KMS-11 (cell line): ENCODE results near the gene OR4C13.
"Not testable (repeated sequence)": the region's sequence is repeated elsewhere in the genome, so short reads cannot be mapped to it uniquely, and the experiment has no call there.

Experiments
- H2AFZ ChIP-seq: fragments of 200-600 bp; sonication (generic); 2 replicates; pipeline ENCODE4 v1.6.1; 2016; ENCODE audit warnings: antibody characterized with exemption, mixed run types, low read depth
- H3K27ac ChIP-seq: fragments of 200-600 bp; sonication (generic); 2 replicates; pipeline ENCODE4 v1.6.1; 2016; ENCODE audit warnings: mild to moderate bottlenecking, mixed run types
- H3K27me3 ChIP-seq: fragments of 200-600 bp; sonication (generic); 2 replicates; pipeline ENCODE4 v1.6.1; 2017; ENCODE audit warnings: mild to moderate bottlenecking, low read depth, mixed run types, moderate library complexity; ENCODE audit not compliant: insufficient read depth
- H3K36me3 ChIP-seq: fragments of 200-600 bp; sonication (generic); 2 replicates; pipeline ENCODE4 v1.6.1; 2017; ENCODE audit warnings: mild to moderate bottlenecking, mixed run types; ENCODE audit not compliant: insufficient read depth
- H3K4me1 ChIP-seq: fragments of 200-600 bp; sonication (generic); 2 replicates; pipeline ENCODE4 v1.6.1; 2016; ENCODE audit warnings: mild to moderate bottlenecking, low read depth, mixed run types; ENCODE audit not compliant: poor library complexity, severe bottlenecking
- H3K4me2 ChIP-seq: fragments of 200-600 bp; sonication (generic); 2 replicates; pipeline ENCODE4 v1.7.0; 2016; ENCODE audit warnings: mild to moderate bottlenecking, mixed run types
- H3K4me3 ChIP-seq: fragments of 200-600 bp; sonication (generic); IDR thresholded peaks from 2 replicates; pipeline ENCODE4 v1.6.1; 2017; ENCODE audit warnings: low read depth, low read length, mixed read lengths; ENCODE audit not compliant: insufficient read depth
- H3K79me2 ChIP-seq: fragments of 200-600 bp; sonication (generic); 2 replicates; pipeline ENCODE4 v1.6.1; 2016; ENCODE audit warnings: low read depth, mixed run types; ENCODE audit not compliant: insufficient read depth
- H3K9ac ChIP-seq: fragments of 200-600 bp; sonication (generic); 2 replicates; pipeline ENCODE4 v1.6.1; 2016; ENCODE audit warnings: mild to moderate bottlenecking, mixed run types
- H4K20me1 ChIP-seq: fragments of 200-600 bp; sonication (generic); 2 replicates; pipeline ENCODE4 v1.6.1; 2016; ENCODE audit warnings: mild to moderate bottlenecking, mixed run types; ENCODE audit not compliant: insufficient read depth
- TF ChIP-seq, protein P1 (sequence below): fragments of 200-600 bp; sonication (generic); conservative IDR thresholded peaks from 2 replicates; pipeline ENCODE4 v1.6.1; 2017; ENCODE audit warnings: low read depth, mild to moderate bottlenecking, antibody characterized with exemption, low read length, moderate library complexity, mixed read lengths

Gene OR4C13

DNA sequence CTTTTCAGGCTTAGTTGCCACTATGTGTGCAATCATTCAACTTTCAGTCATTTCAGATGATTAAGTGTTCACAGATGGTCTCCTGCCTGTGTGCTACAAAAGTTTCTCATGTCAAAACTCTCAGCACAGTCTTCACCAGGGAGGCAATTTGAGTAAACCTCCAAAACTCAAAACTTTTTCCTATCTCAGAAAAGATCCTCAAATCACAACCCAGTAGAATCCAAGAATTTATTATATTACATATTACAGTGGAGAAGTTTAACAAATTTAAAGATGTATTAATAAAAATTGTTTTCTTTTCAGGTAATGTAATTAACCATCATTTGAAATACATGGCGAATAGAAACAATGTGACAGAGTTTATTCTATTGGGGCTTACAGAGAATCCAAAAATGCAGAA is at the start of gene OR4C13:
TSS of gene OR4C13 (plus strand) at position 301 of the 400 bp plus-strand sequence. CDS start at position 333, 32 bp downstream.
- Histone ChIP-seq H3K4me3 (no peak within 1 kb of the TSS), H2AFZ (no peak within 1 kb of the TSS), H3K36me3 (no peaks in the 10 kb centered on the region), H3K9ac (no peak within 1 kb of the TSS), H3K79me2 (no peaks in the 10 kb centered on the region), H3K27me3 (no peaks in the 10 kb centered on the region), H3K27ac (no peak within 1 kb of the TSS), H3K4me2 (no peak within 1 kb of the TSS), H4K20me1 (no peaks in the 10 kb centered on the region), H3K4me1 (no peaks in the 10 kb centered on the region)
- TF ChIP-seq, protein P1, sequence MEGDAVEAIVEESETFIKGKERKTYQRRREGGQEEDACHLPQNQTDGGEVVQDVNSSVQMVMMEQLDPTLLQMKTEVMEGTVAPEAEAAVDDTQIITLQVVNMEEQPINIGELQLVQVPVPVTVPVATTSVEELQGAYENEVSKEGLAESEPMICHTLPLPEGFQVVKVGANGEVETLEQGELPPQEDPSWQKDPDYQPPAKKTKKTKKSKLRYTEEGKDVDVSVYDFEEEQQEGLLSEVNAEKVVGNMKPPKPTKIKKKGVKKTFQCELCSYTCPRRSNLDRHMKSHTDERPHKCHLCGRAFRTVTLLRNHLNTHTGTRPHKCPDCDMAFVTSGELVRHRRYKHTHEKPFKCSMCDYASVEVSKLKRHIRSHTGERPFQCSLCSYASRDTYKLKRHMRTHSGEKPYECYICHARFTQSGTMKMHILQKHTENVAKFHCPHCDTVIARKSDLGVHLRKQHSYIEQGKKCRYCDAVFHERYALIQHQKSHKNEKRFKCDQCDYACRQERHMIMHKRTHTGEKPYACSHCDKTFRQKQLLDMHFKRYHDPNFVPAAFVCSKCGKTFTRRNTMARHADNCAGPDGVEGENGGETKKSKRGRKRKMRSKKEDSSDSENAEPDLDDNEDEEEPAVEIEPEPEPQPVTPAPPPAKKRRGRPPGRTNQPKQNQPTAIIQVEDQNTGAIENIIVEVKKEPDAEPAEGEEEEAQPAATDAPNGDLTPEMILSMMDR: no peak

DNA sequence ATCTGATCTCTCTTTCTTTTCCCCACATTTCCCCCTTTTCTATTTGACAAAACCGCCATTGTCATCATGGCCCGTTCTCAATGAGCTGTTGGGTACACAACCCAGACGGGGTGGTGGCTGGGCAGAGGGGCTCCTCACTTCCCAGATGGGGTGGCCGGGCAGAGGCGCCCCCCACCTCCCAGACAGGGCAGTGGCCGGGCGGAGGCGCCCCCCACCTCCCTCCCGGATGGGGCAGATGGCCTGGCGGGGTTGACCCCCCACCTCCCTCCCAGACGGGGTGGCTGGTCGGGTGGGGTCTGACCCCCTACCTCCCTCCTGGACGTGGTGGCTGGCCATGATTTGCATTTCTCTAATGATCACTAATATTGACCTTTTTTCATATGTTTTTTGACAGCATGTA is 40.7 kb upstream of the OR4C13 start:
- H3K4me3 ChIP-seq, H3K27me3 ChIP-seq, H3K79me2 ChIP-seq, H3K4me1 ChIP-seq, H3K9ac ChIP-seq, H4K20me1 ChIP-seq, H3K36me3 ChIP-seq, H2AFZ ChIP-seq, H3K27ac ChIP-seq, H3K4me2 ChIP-seq: not testable (repeated sequence)

DNA sequence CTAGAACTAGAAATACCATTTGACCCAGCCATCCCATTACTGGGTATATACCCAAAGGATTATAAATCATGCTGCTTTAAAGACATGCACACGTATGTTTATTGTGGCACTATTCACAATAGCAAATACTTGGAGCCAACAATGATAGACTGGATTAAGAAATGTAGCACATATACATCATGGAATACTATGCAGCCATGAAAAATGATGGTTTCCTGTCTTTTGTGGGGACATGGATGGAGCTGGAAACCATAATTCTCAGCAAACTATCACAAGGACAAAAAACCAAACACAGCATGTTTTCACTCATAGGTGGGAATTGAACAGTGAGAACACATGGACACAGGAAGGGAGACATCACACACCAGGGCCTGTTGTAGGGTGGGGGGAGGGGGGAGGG is 3.5 kb upstream of the OR4C13 start:
- H3K9ac ChIP-seq, H3K4me1 ChIP-seq, H4K20me1 ChIP-seq, H3K36me3 ChIP-seq, H3K4me2 ChIP-seq, H3K4me3 ChIP-seq, H3K27ac ChIP-seq, H3K79me2 ChIP-seq, H3K27me3 ChIP-seq, H2AFZ ChIP-seq: not testable (repeated sequence)

DNA sequence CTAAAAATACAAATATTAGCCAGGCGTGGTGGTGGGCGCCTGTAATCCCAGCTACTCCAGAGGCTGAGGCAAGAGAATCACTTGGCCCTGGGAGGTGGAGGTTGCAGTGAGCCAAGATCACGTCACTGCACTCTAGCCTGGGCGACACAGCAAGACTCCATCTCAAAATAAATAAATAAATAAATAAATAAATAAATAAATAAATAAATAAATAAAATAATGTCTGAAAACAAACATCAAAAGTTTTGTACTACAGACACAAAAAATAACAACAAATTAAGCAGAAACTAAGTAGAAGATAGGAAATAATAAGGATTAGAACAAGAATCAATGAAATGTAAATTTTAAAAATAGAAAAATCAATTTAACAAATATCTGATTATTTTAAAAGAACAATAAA is 21.2 kb downstream of the OR4C13 start:
- not testable (repeated sequence) for H2AFZ ChIP-seq, H3K4me3 ChIP-seq, H3K27me3 ChIP-seq, H3K4me2 ChIP-seq, H3K9ac ChIP-seq, H3K27ac ChIP-seq, H4K20me1 ChIP-seq, H3K36me3 ChIP-seq, H3K79me2 ChIP-seq, H3K4me1 ChIP-seq

DNA sequence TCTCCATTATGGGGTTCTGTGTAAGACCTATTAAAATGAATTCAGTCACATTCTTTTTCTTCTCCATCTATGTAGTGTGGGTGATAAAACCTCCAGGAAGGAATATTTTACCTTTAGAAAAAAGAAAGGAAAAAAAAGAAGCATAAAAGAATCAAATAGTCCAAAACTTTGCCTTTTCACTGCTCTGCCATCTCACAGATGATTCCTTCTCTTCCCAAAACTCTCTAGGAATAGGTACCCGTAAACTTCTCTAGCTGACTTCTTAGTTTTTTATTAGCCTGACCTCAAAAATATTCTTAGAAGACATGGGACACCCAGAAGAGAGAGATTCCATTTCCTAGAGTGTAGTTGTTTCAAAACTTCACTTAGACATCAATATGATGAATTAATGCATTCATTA is 30.2 kb downstream of the OR4C13 start, which contains the start of gene OR4C12:
TSS of gene OR4C12 (minus strand) at position 101 of the 400 bp plus-strand sequence. CDS start at position 67, 34 bp downstream.
- not testable (repeated sequence) for H3K79me2 ChIP-seq, H3K4me1 ChIP-seq, H2AFZ ChIP-seq, H3K36me3 ChIP-seq, H3K27me3 ChIP-seq, H4K20me1 ChIP-seq, H3K4me2 ChIP-seq, H3K9ac ChIP-seq, H3K27ac ChIP-seq, H3K4me3 ChIP-seq

DNA sequence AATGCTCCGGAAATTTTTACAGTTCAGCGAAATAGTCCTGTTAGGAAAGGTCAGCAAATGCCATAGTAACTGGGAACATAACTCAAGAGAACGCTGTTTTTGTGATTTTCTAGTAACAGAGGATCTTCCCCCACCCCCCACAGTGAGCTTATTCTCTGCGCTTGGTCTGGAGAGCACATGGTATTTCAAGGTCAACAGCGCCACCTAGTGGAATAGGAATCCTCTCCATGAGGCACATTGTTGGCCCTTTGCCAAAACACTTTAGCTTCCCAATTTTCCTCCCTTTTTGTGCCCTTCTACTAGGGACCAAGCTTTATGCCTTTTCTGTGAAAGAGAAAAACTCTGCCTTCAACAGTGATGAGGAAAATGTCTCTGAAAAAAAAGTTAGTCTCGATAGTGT is 43.4 kb downstream of the OR4C13 start:
- Histone ChIP-seq H3K79me2 (no peaks in the 10 kb centered on the region), H3K27ac (no peak overlapping the region), H3K36me3 (no peaks in the 10 kb centered on the region), H3K4me1 (no peaks in the 10 kb centered on the region), H3K4me2 (no peak overlapping the region), H4K20me1 (no peaks in the 10 kb centered on the region), H3K9ac (no peak overlapping the region), H3K27me3 (no peaks in the 10 kb centered on the region), H2AFZ (no peak overlapping the region; the same call in 1 of the 2 replicates), H3K4me3 (no peak overlapping the region)
- TF ChIP-seq, protein P1: peak; percentile 86
